Common myeloid progenitor, CD34-positive (primary cell): ENCODE measurements around the gene DESI1.
"Not testable (repeated sequence)": the region's sequence is repeated elsewhere in the genome, so short reads cannot be mapped to it uniquely, and the experiment has no call there.

Source experiments
- CTCF ChIA-PET: fragments of 350-600 bp; sonication (Branson Sonifier 250); formaldehyde crosslinking; loops from one replicate; lab custom pipeline; 2021; ENCODE audit warnings: antibody characterized with exemption; lab: Charles Lee
- POLR2A ChIA-PET: fragments of 350-600 bp; sonication (Branson Sonifier 250); formaldehyde crosslinking; loops from one replicate; lab custom pipeline; 2021; ENCODE audit warnings: antibody characterized with exemption; lab: Charles Lee
- DNase-seq, 3 donors: peaks; one replicate each; pipeline versions ENCODE4 v3.0.0 to v3.0.0-alpha.2; 2013
- H3K27ac ChIP-seq, 2 experiments: 1 replicate in 1 of 2; 2 replicates in 1 of 2; pipeline ENCODE4 v1.7.0; 2013; ENCODE audit warnings: inconsistent platforms in 2 of 2, low read length in 2 of 2, mild to moderate bottlenecking in 2 of 2, low read depth in 1 of 2, moderate library complexity in 1 of 2; ENCODE audit not compliant: severe bottlenecking in 2 of 2, insufficient read depth in 1 of 2, poor library complexity in 1 of 2
- H3K27me3 ChIP-seq, 5 experiments: replicated peaks in 2 of 5; 1 replicate in 3 of 5; 2 replicates in 2 of 5; pipeline versions ENCODE4 v1.6.1 to v1.7.0; 2013; ENCODE audit warnings: low read length in 4 of 5, mild to moderate bottlenecking in 2 of 5, moderate library complexity in 2 of 5, inconsistent platforms in 1 of 5; ENCODE audit not compliant: insufficient read depth in 5 of 5, control insufficient read depth in 4 of 5
- H3K36me3 ChIP-seq, 4 experiments: 1 replicate in 2 of 4; 2 replicates in 2 of 4; pipeline versions ENCODE4 v1.6.1 to v1.7.0; 2013; ENCODE audit warnings: low read length in 3 of 4, control low read depth in 1 of 4, mild to moderate bottlenecking in 1 of 4; ENCODE audit not compliant: control insufficient read depth in 4 of 4, insufficient read depth in 4 of 4
- H3K4me1 ChIP-seq, 4 experiments: 1 replicate in 3 of 4; 2 replicates in 1 of 4; pipeline versions ENCODE4 v1.6.1 to v1.7.1; 2013; ENCODE audit warnings: low read length in 3 of 4, mild to moderate bottlenecking in 3 of 4, control low read depth in 1 of 4, inconsistent platforms in 1 of 4, moderate library complexity in 1 of 4; ENCODE audit not compliant: control insufficient read depth in 4 of 4, insufficient read depth in 4 of 4; ENCODE audit errors: control extremely low read depth in 1 of 4
- H3K4me3 ChIP-seq, 7 experiments: 1 replicate in 4 of 7; 2 replicates in 3 of 7; pipeline versions ENCODE4 v1.5.1 to v1.7.0; 2013; ENCODE audit warnings: mild to moderate bottlenecking in 7 of 7, low read length in 6 of 7, moderate library complexity in 6 of 7, inconsistent platforms in 2 of 7, low read depth in 2 of 7, control low read depth in 1 of 7; ENCODE audit not compliant: insufficient read depth in 4 of 7, control insufficient read depth in 1 of 7; ENCODE audit errors: extremely low read depth in 1 of 7
- H3K9me3 ChIP-seq, 5 experiments: 1 replicate in 4 of 5; 2 replicates in 1 of 5; pipeline versions ENCODE4 v1.6.1 to v1.7.1; 2013; ENCODE audit warnings: low read length in 4 of 5, mild to moderate bottlenecking in 2 of 5, inconsistent platforms in 1 of 5, low read depth in 1 of 5, moderate library complexity in 1 of 5; ENCODE audit not compliant: control insufficient read depth in 4 of 5, insufficient read depth in 2 of 5; ENCODE audit errors: control extremely low read depth in 1 of 5
- whole genome bisulfite sequencing: methylation state at CpG from one replicate; pipeline ENCODE4 v1.1.5; 2013; ENCODE audit not compliant: insufficient coverage; 5-methylcytosine and 5-hydroxymethylcytosine counted together

Gene DESI1

DNA sequence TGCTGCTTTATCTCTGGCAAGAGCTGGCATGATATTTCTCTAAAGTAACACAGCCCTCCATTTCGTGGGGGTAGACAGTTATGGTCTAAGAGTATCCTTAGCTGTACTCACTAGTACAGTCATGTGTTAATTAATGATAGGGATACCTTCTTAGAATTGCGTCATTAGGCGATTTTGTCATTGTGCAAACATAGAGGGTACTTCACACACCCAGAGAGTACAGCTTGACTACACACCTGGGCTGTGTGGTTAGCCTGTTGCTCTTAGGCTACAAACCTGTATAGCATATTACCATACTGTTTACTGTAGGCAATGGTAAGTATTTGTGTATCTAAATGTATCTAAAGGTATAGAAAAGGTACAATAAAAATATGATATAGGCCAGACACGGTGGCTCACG lies 17.3 kb upstream of the DESI1 start:
- Histone ChIP-seq H3K9me3 (no peaks in the 10 kb centered on the region), H3K36me3 (peaks cover 30 to 89% (median 71%) of the 10 kb centered on the region in 4 experiments), H3K4me1 (no peaks in the 10 kb centered on the region), H3K27me3 (no peaks in the 10 kb centered on the region), H3K4me3 (no peak overlapping the region), H3K27ac (no peak overlapping the region)
- ChIA-PET POLR2A (no interaction called here), CTCF (interaction anchor here (1.1 to 1.4 kb wide), 2 partner anchors 28 to 35 kb away, joined by 3 read pairs; no protein-coding TSS in a partner anchor)
- DNase-seq, result no peak
- 100% methylated on average over 2 of the region's 5 CpGs for WGBS

DNA sequence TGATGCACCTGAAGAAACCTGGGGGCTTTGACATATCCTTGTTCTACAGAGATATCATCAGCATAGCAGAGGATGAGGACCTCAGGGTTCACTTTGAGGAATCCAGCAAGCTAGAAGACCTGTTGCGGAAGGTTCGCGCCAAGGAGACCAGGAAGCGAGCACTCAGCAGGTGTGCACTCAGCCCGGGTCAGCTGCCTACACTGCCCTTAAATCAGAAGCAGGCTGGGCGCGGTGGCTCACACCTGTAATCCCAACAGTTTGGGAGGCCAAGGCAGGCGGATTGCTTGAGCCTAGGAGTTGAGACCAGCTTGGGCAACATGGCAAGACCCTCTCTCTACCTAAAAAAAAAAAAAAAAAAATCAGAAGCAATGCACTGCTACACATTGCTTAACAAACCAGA lies 16.8 kb upstream of the DESI1 start:
- 98% methylated on average over 7 of the region's 8 CpGs for WGBS
- CTCF ChIA-PET, result interaction anchor here (1.1 to 1.4 kb wide), 2 partner anchors 29 to 36 kb away, joined by 3 read pairs; no protein-coding TSS in a partner anchor
- DNase-seq, H3K27ac ChIP-seq, H3K4me3 ChIP-seq, POLR2A ChIA-PET, H3K4me1 ChIP-seq, H3K27me3 ChIP-seq, H3K9me3 ChIP-seq: not testable (repeated sequence)
- peaks cover 30 to 88% (median 67%) of the 10 kb centered on the region in 4 experiments for H3K36me3 ChIP-seq

DNA sequence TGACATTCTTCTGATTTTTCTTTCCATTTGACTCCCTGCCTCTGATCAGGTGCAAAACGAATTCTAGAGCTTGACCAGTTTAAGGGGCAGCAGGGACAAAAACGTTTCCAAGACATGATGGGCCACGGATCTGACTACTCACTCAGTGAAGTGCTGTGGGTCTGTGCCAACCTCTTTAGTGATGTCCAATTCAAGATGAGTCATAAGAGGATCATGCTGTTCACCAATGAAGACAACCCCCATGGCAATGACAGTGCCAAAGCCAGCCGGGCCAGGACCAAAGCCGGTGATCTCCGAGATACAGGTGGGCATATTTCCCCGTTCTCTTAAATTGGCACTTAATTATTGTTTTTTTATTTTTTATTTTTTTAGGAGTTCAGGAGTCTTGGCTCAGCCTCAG lies 15.6 kb upstream of the DESI1 start:
- ChIA-PET POLR2A (interaction anchor here (0.6 kb wide), 1 partner anchor 30 kb away, joined by 4 read pairs; no protein-coding TSS in a partner anchor), CTCF (interaction anchor here (1.3 kb wide), 1 partner anchor 16 kb away, joined by 4 read pairs; no protein-coding TSS in a partner anchor)
- 98% methylated on average over 4 of the region's 7 CpGs for WGBS
- no peak for DNase-seq
- Histone ChIP-seq H3K27ac (no peak overlapping the region), H3K36me3 (peaks cover 27 to 84% (median 66%) of the 10 kb centered on the region in 4 experiments), H3K4me3 (no peak overlapping the region), H3K4me1 (no peaks in the 10 kb centered on the region), H3K9me3 (no peaks in the 10 kb centered on the region), H3K27me3 (no peaks in the 10 kb centered on the region)

DNA sequence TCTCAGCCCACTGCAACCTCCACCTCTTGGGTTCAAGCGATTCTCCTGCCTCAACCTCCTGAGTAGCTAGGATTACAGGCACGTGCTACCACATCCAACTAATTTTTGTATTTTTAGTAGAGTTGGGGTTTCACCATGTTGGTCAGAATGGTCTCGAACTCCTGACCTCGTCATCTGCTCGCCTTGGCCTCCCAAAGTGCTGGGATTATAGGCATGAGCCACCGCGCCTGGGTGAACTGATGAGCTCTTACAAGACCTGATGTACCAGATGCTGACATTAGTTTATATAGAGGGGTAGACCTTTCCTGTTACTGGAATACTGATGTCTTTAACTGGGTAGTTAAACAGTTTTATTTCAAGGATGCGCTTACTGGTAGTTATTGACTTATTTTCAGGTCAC lies 13.8 kb upstream of the DESI1 start:
- H3K4me1 ChIP-seq, H3K27me3 ChIP-seq, H3K27ac ChIP-seq, CTCF ChIA-PET, DNase-seq, H3K4me3 ChIP-seq, H3K9me3 ChIP-seq: not testable (repeated sequence)
- POLR2A ChIA-PET, result interaction anchor here (1.2 kb wide), 1 partner anchor 11 kb away, joined by 3 read pairs; no protein-coding TSS in a partner anchor
- H3K36me3 ChIP-seq, result peaks cover 24 to 79% (median 62%) of the 10 kb centered on the region in 4 experiments
- WGBS, result 100% methylated on average over 5 of the region's 8 CpGs

DNA sequence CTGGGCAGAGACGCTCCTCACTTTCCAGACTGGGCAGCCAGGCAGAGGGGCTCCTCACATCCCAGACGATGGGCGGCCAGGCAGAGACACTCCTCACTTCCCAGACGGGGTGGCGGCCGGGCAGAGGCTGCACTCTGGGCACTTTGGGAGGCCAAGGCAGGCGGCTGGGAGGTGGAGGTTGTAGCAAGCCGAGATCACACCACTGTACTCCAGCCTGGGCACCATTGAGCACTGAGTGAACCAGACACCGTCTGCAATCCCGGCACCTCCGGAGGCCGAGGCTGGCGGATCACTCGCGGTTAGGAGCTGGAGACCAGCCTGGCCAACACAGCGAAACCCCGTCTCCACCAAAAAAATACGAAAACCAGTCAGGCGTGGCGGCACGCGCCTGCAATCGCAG lies 10.8 kb upstream of the DESI1 start:
- DNase-seq, H3K4me3 ChIP-seq, POLR2A ChIA-PET, H3K4me1 ChIP-seq, CTCF ChIA-PET, H3K27ac ChIP-seq, H3K9me3 ChIP-seq, H3K27me3 ChIP-seq: not testable (repeated sequence)
- H3K36me3 ChIP-seq, result peaks cover 13 to 77% (median 55%) of the 10 kb centered on the region in 4 experiments
- 95% methylated on average over 3 of the region's 23 CpGs for WGBS

DNA sequence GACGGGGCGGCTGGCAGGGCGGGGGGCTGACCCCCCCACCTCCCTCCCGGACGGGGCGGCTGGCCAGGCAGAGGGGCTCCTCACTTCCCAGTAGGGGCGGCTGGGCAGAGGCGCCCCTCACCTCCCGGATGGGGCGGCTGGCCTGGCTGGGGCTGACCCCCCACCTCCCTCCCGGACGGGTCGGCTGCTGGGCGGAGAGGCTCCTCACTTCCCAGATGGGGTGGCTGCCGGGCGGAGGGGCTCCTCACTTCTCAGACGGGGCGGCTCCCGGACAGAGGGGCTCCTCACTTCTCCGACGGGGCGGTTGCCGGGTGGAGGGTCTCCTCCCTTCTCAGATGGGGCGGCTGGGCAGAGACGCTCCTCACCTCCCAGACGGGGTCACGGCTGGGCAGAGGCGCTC lies 10.3 kb upstream of the DESI1 start:
- CTCF ChIA-PET, DNase-seq, H3K4me3 ChIP-seq, H3K27me3 ChIP-seq, H3K27ac ChIP-seq, H3K4me1 ChIP-seq, H3K9me3 ChIP-seq: not testable (repeated sequence)
- WGBS, result 100% methylated on average over 4 of the region's 28 CpGs
- POLR2A ChIA-PET, result interaction anchor here (0.6 kb wide), 1 partner anchor 13 kb away, joined by 5 read pairs; no protein-coding TSS in a partner anchor
- peaks cover 13 to 73% (median 51%) of the 10 kb centered on the region in 4 experiments for H3K36me3 ChIP-seq

DNA sequence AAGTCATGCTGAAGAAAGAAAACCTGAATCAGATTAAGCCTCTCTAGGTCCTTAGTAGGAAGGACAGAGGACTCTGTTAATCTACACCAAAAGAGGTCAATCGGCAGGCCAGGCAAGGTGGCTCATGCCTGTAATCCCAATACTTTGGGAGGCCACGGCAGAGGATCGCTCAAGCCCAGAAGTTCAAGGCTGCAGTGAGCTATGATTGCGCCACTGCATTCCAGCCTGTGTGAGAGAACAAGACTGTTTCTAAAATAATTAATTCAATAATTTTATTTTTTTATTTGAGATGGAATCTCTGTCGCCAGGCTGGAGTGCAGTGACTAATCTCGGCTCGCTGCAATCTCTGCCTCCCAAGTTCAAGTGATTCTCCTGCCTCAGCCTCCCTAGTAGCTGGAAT lies 4.7 kb upstream of the DESI1 start:
- Histone ChIP-seq H3K4me1 (peaks cover 5 to 10% (median 9%) of the 10 kb centered on the region in 4 experiments), H3K27me3 (no peaks in the 10 kb centered on the region), H3K4me3 (no peak overlapping the region), H3K27ac (no peak overlapping the region), H3K9me3 (no peaks in the 10 kb centered on the region), H3K36me3 (peaks cover 12 to 58% (median 35%) of the 10 kb centered on the region in 4 experiments)
- CTCF ChIA-PET, result no interaction called here
- no peak for DNase-seq
- WGBS, result 95% methylated on average over 3 of the region's 7 CpGs
- POLR2A ChIA-PET, result no interaction called here
